Measurements from ENCODE around the gene JPH3.

DNA sequence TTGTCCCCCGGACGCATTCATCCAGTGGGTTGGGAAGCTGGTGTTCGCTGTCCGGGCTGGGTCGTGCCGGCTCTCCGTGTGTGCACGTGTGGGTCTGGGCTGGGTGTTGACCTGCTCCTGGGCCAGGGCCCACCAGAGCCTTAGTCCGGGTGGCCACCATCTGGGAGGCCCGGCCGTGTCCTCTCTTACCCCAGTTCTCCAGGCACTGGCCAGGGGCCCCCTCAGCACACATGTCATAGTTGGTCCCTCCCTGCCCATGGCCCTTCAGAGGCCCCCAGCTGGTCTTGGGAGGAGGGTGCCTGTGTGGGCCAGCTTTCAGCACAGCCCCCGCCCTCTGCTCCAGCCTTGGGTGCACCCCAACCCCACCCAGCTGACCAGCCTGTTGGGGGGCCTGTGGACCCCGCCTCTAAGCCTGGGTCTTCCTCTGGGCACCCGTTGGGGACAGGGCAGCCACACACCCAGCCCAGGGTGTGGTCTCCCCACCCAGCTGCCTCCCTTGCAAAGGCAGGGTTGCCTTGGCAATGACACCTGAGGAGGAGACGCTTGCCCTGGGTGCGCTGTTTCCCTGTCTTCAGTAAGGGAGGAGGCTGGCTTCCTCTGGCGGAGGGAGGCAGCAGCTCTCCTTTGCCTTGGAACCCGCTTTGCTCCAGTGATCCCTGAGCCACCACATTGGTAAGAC is 77.4 kb downstream of the JPH3 start:
- TF ChIP-seq, protein P1, sequence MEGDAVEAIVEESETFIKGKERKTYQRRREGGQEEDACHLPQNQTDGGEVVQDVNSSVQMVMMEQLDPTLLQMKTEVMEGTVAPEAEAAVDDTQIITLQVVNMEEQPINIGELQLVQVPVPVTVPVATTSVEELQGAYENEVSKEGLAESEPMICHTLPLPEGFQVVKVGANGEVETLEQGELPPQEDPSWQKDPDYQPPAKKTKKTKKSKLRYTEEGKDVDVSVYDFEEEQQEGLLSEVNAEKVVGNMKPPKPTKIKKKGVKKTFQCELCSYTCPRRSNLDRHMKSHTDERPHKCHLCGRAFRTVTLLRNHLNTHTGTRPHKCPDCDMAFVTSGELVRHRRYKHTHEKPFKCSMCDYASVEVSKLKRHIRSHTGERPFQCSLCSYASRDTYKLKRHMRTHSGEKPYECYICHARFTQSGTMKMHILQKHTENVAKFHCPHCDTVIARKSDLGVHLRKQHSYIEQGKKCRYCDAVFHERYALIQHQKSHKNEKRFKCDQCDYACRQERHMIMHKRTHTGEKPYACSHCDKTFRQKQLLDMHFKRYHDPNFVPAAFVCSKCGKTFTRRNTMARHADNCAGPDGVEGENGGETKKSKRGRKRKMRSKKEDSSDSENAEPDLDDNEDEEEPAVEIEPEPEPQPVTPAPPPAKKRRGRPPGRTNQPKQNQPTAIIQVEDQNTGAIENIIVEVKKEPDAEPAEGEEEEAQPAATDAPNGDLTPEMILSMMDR (IDR thresholded peaks at IDR 0.05) = no peak
- TF ChIP-seq CREB1 (CRISPR knock-in tag; IDR thresholded peaks at IDR 0.05) = no peak
- TF ChIP-seq, protein P2, sequence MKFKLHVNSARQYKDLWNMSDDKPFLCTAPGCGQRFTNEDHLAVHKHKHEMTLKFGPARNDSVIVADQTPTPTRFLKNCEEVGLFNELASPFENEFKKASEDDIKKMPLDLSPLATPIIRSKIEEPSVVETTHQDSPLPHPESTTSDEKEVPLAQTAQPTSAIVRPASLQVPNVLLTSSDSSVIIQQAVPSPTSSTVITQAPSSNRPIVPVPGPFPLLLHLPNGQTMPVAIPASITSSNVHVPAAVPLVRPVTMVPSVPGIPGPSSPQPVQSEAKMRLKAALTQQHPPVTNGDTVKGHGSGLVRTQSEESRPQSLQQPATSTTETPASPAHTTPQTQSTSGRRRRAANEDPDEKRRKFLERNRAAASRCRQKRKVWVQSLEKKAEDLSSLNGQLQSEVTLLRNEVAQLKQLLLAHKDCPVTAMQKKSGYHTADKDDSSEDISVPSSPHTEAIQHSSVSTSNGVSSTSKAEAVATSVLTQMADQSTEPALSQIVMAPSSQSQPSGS (CRISPR knock-in tag; IDR thresholded peaks at IDR 0.05; ENCODE audit: borderline replicate concordance, low read depth) = no peak
- TF ChIP-seq, protein P3, sequence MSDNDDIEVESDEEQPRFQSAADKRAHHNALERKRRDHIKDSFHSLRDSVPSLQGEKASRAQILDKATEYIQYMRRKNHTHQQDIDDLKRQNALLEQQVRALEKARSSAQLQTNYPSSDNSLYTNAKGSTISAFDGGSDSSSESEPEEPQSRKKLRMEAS (CRISPR knock-in tag; IDR thresholded peaks at IDR 0.05) = no peak
- TF ChIP-seq, protein P4, sequence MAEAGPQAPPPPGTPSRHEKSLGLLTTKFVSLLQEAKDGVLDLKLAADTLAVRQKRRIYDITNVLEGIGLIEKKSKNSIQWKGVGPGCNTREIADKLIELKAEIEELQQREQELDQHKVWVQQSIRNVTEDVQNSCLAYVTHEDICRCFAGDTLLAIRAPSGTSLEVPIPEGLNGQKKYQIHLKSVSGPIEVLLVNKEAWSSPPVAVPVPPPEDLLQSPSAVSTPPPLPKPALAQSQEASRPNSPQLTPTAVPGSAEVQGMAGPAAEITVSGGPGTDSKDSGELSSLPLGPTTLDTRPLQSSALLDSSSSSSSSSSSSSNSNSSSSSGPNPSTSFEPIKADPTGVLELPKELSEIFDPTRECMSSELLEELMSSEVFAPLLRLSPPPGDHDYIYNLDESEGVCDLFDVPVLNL (CRISPR knock-in tag; IDR thresholded peaks at IDR 0.05; ENCODE audit: borderline replicate concordance, low read depth) = no peak
- no peak for TF ChIP-seq SP1 (CRISPR knock-in tag; conservative IDR thresholded peaks at IDR 0.05)
- TF ChIP-seq, protein P5, sequence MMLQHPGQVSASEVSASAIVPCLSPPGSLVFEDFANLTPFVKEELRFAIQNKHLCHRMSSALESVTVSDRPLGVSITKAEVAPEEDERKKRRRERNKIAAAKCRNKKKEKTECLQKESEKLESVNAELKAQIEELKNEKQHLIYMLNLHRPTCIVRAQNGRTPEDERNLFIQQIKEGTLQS (CRISPR knock-in tag; conservative IDR thresholded peaks at IDR 0.05) = no peak
- no peak for TF ChIP-seq CREM (CRISPR knock-in tag; IDR thresholded peaks at IDR 0.05)
- TF ChIP-seq JUN (CRISPR knock-in tag; IDR thresholded peaks at IDR 0.05) = no peak
- TF ChIP-seq FOXP1 (CRISPR knock-in tag; IDR thresholded peaks at IDR 0.05; ENCODE audit: borderline replicate concordance) = no peak
- TF ChIP-seq RELA (CRISPR knock-in tag; IDR thresholded peaks at IDR 0.05; ENCODE audit: borderline replicate concordance) = no peak
- no peak for TF ChIP-seq ZNF138 (CRISPR knock-in tag; conservative IDR thresholded peaks at IDR 0.05)
- TF ChIP-seq, protein P6, sequence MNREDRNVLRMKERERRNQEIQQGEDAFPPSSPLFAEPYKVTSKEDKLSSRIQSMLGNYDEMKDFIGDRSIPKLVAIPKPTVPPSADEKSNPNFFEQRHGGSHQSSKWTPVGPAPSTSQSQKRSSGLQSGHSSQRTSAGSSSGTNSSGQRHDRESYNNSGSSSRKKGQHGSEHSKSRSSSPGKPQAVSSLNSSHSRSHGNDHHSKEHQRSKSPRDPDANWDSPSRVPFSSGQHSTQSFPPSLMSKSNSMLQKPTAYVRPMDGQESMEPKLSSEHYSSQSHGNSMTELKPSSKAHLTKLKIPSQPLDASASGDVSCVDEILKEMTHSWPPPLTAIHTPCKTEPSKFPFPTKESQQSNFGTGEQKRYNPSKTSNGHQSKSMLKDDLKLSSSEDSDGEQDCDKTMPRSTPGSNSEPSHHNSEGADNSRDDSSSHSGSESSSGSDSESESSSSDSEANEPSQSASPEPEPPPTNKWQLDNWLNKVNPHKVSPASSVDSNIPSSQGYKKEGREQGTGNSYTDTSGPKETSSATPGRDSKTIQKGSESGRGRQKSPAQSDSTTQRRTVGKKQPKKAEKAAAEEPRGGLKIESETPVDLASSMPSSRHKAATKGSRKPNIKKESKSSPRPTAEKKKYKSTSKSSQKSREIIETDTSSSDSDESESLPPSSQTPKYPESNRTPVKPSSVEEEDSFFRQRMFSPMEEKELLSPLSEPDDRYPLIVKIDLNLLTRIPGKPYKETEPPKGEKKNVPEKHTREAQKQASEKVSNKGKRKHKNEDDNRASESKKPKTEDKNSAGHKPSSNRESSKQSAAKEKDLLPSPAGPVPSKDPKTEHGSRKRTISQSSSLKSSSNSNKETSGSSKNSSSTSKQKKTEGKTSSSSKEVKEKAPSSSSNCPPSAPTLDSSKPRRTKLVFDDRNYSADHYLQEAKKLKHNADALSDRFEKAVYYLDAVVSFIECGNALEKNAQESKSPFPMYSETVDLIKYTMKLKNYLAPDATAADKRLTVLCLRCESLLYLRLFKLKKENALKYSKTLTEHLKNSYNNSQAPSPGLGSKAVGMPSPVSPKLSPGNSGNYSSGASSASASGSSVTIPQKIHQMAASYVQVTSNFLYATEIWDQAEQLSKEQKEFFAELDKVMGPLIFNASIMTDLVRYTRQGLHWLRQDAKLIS (CRISPR knock-in tag; IDR thresholded peaks at IDR 0.05; ENCODE audit: borderline replicate concordance) = no peak
